GM06990 (cell line): ENCODE data around the gene TMEM91.

Experiments used
- DNase-seq: peaks from one replicate; pipeline ENCODE4 v3.0.0-alpha.2; 2011; ENCODE audit not compliant: insufficient read length; ENCODE audit errors: extremely low read depth
- H3K27me3 ChIP-seq: replicated peaks from 2 replicates; pipeline ENCODE4 v1.6.0; 2011; ENCODE audit warnings: low read length; ENCODE audit not compliant: control insufficient read depth, insufficient read depth
- H3K36me3 ChIP-seq: 2 replicates; pipeline ENCODE4 v1.5.1; 2011; ENCODE audit warnings: low read length; ENCODE audit not compliant: control insufficient read depth, insufficient read depth
- H3K4me3 ChIP-seq: replicated peaks from 2 replicates; pipeline ENCODE4 v1.5.1; 2011; ENCODE audit warnings: low read depth, mild to moderate bottlenecking, control low read depth, low read length
- TF ChIP-seq, protein P1 (sequence below): IDR thresholded peaks from 2 replicates; pipeline ENCODE4 v1.5.1; 2011; ENCODE audit warnings: low read length, control low read depth, mild to moderate bottlenecking, inconsistent platforms; ENCODE audit not compliant: insufficient read depth, poor library complexity, severe bottlenecking

The TMEM91 gene

DNA sequence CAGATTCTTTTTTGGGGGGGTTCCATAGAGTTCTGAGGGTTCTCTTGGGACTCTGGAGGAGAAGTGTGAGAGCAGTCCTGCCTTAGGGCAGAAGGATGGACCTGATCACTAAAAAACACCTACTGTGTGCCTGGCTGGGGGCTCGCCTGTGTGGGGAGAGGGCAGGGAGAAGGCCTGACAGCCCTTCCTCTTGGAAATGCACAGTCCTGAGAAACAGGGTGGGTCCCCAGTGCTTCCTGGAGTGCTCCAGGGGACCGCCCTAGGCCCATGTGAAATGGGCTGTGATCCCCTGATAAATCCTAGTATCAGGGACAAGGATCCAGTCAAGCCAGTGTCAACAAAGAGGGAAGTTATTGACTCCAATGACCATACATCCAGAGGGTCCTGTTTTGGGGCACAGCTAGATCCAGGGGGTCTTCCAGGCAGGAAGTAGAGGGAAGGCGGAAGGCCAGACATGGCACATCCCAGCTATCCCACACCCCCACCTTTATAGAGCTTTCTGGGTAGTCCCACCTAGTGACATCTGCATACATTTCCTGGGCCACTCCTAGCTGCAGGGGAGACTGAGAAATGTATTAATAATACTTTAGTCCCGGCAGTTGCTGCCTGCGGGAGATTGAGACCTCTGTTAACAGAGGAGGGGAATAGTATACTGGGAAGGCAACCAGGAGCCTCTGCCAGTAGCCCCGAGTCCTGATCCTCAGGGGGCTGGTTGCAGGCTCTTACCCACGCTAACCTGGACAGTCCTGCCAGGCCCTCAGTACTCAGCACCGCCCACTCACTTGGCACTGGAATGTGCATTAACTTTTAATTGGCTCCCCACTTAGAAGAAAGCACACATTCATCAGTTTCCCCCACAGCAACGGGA, 35.0 kb downstream of the TMEM91 start:
- no peak for DNase-seq
- H3K4me3 ChIP-seq: no peak overlapping the region
- H3K27me3 ChIP-seq: no peaks in the 10 kb centered on the region
- peaks cover 18% of the 10 kb centered on the region for H3K36me3 ChIP-seq
- TF ChIP-seq, protein P1, sequence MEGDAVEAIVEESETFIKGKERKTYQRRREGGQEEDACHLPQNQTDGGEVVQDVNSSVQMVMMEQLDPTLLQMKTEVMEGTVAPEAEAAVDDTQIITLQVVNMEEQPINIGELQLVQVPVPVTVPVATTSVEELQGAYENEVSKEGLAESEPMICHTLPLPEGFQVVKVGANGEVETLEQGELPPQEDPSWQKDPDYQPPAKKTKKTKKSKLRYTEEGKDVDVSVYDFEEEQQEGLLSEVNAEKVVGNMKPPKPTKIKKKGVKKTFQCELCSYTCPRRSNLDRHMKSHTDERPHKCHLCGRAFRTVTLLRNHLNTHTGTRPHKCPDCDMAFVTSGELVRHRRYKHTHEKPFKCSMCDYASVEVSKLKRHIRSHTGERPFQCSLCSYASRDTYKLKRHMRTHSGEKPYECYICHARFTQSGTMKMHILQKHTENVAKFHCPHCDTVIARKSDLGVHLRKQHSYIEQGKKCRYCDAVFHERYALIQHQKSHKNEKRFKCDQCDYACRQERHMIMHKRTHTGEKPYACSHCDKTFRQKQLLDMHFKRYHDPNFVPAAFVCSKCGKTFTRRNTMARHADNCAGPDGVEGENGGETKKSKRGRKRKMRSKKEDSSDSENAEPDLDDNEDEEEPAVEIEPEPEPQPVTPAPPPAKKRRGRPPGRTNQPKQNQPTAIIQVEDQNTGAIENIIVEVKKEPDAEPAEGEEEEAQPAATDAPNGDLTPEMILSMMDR: no peak

DNA sequence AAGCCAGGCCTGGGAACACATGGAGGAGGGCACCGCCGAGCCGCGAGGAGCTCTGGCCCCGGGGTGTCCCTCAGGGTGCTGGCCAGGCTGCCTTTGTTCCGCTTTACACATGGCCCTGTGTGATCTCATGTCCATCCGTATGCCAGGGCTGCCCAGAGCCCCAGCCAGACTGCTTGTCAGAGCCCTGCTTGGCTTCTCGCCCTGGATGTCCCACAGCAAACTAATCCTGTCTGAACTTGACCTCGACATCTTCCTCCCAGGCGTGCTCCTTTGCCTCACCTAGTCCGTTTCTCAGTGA, 35.6 kb downstream of the TMEM91 start:
- no peak for DNase-seq
- Histone ChIP-seq H3K4me3 (no peak overlapping the region), H3K36me3 (peaks cover 18% of the 10 kb centered on the region), H3K27me3 (no peaks in the 10 kb centered on the region)
- TF ChIP-seq, protein P1: no peak

DNA sequence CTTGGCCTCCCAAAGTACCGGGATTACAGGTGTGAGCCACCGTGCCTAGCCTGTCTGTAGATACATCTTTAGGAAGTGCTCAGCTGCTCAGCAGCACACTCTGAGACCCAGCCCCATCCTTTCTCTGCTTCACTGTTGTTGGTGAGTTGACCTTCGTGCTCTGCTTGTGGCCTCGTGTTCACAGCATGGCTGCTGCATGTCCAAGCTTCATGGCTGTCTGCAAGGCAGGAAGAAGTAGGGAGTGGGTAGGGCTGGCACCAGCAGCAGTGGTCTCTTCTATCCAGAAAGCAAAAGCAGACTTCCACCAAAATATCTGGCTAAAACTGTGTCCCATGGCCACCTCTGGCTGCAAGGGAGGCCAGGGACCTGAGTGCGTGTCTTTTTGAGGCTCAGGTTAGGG, 36.6 kb downstream of the TMEM91 start:
- no peak for DNase-seq
- TF ChIP-seq, protein P1: no peak
- Histone ChIP-seq H3K27me3 (no peaks in the 10 kb centered on the region), H3K36me3 (peaks cover 18% of the 10 kb centered on the region), H3K4me3 (no peak overlapping the region)

DNA sequence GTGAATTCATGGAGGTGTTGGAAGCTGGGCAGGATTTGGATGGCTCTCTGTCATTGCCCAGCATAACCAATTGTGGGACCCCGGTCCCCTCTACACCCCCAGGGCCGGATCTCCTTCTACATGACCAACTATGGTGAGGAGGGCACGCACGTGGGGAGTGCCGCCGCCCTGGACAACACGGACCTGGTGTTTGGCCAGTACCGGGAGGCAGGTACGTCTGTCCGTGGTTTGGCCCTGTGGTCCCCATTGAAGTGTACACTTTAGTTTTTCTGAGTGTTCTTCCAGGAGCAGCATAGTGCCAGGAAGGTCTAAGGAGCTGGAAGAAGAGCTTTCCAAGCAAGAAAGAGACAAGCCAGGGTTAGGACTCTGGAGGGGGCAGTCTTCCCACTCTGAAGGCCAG, 37.6 kb downstream of the TMEM91 start:
- no peak overlapping the region for H3K4me3 ChIP-seq
- TF ChIP-seq, protein P1: no peak
- DNase-seq: no peak
- H3K27me3 ChIP-seq: no peaks in the 10 kb centered on the region
- H3K36me3 ChIP-seq: peaks cover 20% of the 10 kb centered on the region

DNA sequence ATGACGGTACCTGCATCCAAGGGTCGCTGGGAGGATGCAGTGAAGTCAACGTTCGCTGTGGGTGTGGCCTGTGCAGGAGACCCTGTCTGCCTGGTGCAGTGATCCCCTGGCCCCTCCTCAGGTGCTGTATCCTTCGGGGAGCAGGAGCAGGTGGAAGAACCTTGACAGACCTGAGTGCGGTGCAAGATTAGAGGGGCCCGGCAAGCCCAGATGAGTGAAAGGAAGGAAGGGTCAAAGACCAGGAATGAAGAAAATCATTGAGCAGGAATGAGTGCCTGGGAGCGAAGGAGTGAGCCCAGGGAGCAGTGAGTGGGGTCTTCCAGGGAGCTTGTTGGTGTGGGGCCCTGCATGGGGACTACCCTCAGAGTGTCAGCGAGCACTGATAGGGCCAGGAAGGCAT, 38.1 kb downstream of the TMEM91 start:
- peaks cover 23% of the 10 kb centered on the region for H3K36me3 ChIP-seq

More for the DNA sequence above, 38.1 kb downstream of the TMEM91 start:
- no peaks in the 10 kb centered on the region for H3K27me3 ChIP-seq
- no peak overlapping the region for H3K4me3 ChIP-seq
- TF ChIP-seq, protein P1: no peak
- no peak for DNase-seq
